Suprapubic skin (tissue), 4 donors: ENCODE measurements around the gene SOCS3.

Source experiments
- CTCF ChIP-seq, 2 donors: fragments of 200-600 bp in 1 of 2; fragments of 450-650 bp in 1 of 2; sonication (generic) in 1 of 2; IDR thresholded peaks; one replicate each; pipeline ENCODE4 v1.5.1; 2016 to 2019; ENCODE audit warnings: antibody characterized with exemption in 2 of 2, mild to moderate bottlenecking in 1 of 2, moderate library complexity in 1 of 2
- EP300 ChIP-seq: sonication (generic); formaldehyde crosslinking; IDR thresholded peaks from one replicate; pipeline ENCODE4 v1.6.1; 2017; ENCODE audit warnings: antibody characterized with exemption
- POLR2A ChIP-seq, 2 donors: fragments of 450-650 bp; IDR thresholded peaks; one replicate each; pipeline ENCODE4 v1.6.1; 2017; ENCODE audit warnings: antibody characterized with exemption in 2 of 2, mild to moderate bottlenecking in 2 of 2, moderate library complexity in 2 of 2
- POLR2AphosphoS5 ChIP-seq, 3 donors: sonication (generic); formaldehyde crosslinking; IDR thresholded peaks; one replicate each; pipeline ENCODE4 v1.6.1; 2017; ENCODE audit warnings: antibody characterized with exemption in 3 of 3

GRCh38 chr17:78351449-78352006 lies 8.3 kb downstream of the SOCS3 start:
- no peak for TF ChIP-seq CTCF (IDR thresholded peaks at IDR 0.05)
- peak in 1 of 2 donors; percentile 32 for TF ChIP-seq POLR2A (IDR thresholded peaks at IDR 0.05)
- peak; percentile 89 for TF ChIP-seq EP300
- TF ChIP-seq POLR2AphosphoS5 (IDR thresholded peaks at IDR 0.05): peak in 2 of 3 donors; percentile 92 to 97
